Gastroesophageal sphincter (tissue), 4 donors: ENCODE results near the gene PLEKHG3. TPM values are rescaled to one million over a fixed set of nuclear protein-coding genes. Genes with fewer than 3 reads are reported as not detected.

ENCODE experiments used
- ATAC-seq: fragments of 150-250 bp; one replicate; pipeline ENCODE4 v1.9.1; 2016; ENCODE audit warnings: mild to moderate bottlenecking, moderate library complexity
- H3K27ac ChIP-seq, 4 donors: fragments of 200-600 bp; sonication (generic) in 3 of 4; 1 replicate in 3 of 4; 2 replicates in 1 of 4; pipeline ENCODE4 v1.5.1; 2016 to 2019
- H3K27me3 ChIP-seq: fragments of 200-600 bp; sonication (generic); one replicate; pipeline ENCODE4 v1.5.1; 2019
- H3K36me3 ChIP-seq, 2 donors: fragments of 200-600 bp; sonication (generic); one replicate each; pipeline ENCODE4 v1.5.1; 2019; ENCODE audit warnings: control low read depth in 1 of 2
- H3K4me1 ChIP-seq, 3 donors: fragments of 200-600 bp; sonication (generic); 1 replicate in 2 of 3; 2 replicates in 1 of 3; pipeline ENCODE4 v1.5.1; 2016 to 2019; ENCODE audit warnings: control low read depth in 2 of 3
- H3K4me3 ChIP-seq, 2 donors: fragments of 200-600 bp; sonication (generic); one replicate each; pipeline ENCODE4 v1.5.1; 2019; ENCODE audit warnings: mild to moderate bottlenecking in 1 of 2, moderate library complexity in 1 of 2
- H3K9me3 ChIP-seq, 3 donors: fragments of 200-600 bp; sonication (generic); one replicate each; pipeline ENCODE4 v1.5.1; 2017 to 2019; ENCODE audit warnings: control low read depth in 2 of 3
- EP300 ChIP-seq: sonication (generic); formaldehyde crosslinking; IDR thresholded peaks from one replicate; pipeline ENCODE4 v1.6.1; 2017; ENCODE audit warnings: antibody characterized with exemption, mild to moderate bottlenecking
- POLR2A ChIP-seq, 2 donors: fragments of 450-650 bp; IDR thresholded peaks; one replicate each; pipeline ENCODE4 v1.6.1; 2017; ENCODE audit warnings: antibody characterized with exemption in 2 of 2, mild to moderate bottlenecking in 2 of 2, moderate library complexity in 1 of 2
- POLR2AphosphoS5 ChIP-seq: sonication (generic); formaldehyde crosslinking; IDR thresholded peaks from one replicate; pipeline ENCODE4 v1.6.1; 2017; ENCODE audit warnings: antibody characterized with exemption
- WGBS, 2 donors: methylation state at CpG; one replicate each; pipeline ENCODE4 v1.1.5; 2018; ENCODE audit warnings: low coverage in 1 of 2; 5-methylcytosine and 5-hydroxymethylcytosine counted together
- total RNA-seq, 4 donors: library from RNA; depleted of rRNA; stranded (reverse); fragments of >200 nt; gene quantifications; one replicate each; pipeline ENCODE4 v1.1.0, GENCODE V29; 2016
- TF ChIP-seq, protein P1 (sequence below), 4 experiments: fragments of 200-600 bp in 2 of 4; fragments of 450-650 bp in 2 of 4; sonication (generic) in 1 of 4; IDR thresholded peaks; one replicate each; pipeline ENCODE4 v1.5.1; 2017 to 2019; ENCODE audit warnings: antibody characterized with exemption in 4 of 4, mild to moderate bottlenecking in 2 of 4, moderate library complexity in 2 of 4

Gene PLEKHG3
- total RNA-seq, 4 donors from 2014 or later: 44.2 to 79.4 (median 57.7) TPM

DNA sequence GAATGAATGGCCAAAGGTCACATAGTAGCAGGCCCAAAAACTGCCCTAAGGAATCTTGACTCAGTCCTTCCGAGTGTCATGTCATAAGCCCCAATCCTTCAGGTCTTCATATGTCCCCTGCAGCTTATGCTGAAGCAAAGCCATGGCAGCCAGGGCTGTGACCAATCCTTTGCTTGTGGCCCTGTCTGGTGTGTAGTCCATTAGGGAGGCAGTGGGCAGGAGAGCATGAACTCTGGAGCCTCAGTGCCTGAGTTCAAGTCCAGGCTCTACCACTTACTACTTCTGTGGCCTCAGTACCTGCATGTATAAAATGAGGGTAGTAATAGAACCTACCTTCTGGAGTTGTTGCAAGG, 20.3 kb downstream of the PLEKHG3 start:
- H3K9me3 ChIP-seq: no peaks in the 10 kb centered on the region
- WGBS, 2 donors: no CpG with 5 or more reads among the region's 1 CpG
- H3K4me3 ChIP-seq: no peak overlapping the region
- peaks cover 4 to 92% (median 33%) of the 10 kb centered on the region in 3 donors for H3K4me1 ChIP-seq
- H3K27ac ChIP-seq: peak overlapping the region in 1 of 4 donors; percentile 1
- no peak for ATAC-seq
- no peaks in the 10 kb centered on the region for H3K27me3 ChIP-seq
- TF ChIP-seq EP300: no peak
- TF ChIP-seq, protein P1, sequence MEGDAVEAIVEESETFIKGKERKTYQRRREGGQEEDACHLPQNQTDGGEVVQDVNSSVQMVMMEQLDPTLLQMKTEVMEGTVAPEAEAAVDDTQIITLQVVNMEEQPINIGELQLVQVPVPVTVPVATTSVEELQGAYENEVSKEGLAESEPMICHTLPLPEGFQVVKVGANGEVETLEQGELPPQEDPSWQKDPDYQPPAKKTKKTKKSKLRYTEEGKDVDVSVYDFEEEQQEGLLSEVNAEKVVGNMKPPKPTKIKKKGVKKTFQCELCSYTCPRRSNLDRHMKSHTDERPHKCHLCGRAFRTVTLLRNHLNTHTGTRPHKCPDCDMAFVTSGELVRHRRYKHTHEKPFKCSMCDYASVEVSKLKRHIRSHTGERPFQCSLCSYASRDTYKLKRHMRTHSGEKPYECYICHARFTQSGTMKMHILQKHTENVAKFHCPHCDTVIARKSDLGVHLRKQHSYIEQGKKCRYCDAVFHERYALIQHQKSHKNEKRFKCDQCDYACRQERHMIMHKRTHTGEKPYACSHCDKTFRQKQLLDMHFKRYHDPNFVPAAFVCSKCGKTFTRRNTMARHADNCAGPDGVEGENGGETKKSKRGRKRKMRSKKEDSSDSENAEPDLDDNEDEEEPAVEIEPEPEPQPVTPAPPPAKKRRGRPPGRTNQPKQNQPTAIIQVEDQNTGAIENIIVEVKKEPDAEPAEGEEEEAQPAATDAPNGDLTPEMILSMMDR (IDR thresholded peaks at IDR 0.05): no peak
- no peak for TF ChIP-seq POLR2AphosphoS5
- no peak for TF ChIP-seq POLR2A (IDR thresholded peaks at IDR 0.05)
- H3K36me3 ChIP-seq: peaks cover 0 to 23% of the 10 kb centered on the region in 2 donors

DNA sequence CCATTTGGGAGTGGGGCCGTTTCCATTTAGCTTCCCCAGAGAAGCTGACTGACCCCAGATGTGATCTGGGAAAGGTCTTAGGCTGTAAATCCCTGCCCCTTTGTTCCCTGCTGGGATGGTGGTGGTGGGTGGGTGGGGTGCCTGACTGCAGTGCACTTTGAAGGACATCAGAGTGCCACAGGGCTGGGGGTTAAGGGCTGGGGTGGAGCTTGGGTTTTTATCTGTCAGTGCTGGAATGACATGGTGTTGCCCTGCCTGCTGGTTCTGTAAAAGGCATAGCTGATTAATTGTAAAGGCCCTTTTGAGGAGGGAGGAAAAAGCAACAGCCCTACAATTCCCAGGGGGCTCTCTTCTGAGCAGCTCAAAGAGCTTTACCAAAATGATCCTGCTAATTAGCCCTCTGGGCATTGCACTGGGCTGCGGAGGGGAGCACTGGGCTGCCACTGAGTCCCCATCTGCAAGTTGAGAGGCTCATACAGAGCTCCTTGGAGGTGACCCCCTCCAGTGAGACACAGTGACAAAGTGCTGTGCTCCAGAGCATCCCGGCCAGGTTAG, 21.1 kb downstream of the PLEKHG3 start:
- no peaks in the 10 kb centered on the region for H3K9me3 ChIP-seq
- no peak overlapping the region for H3K27ac ChIP-seq
- peaks cover 0 to 91% (median 25%) of the 10 kb centered on the region in 3 donors for H3K4me1 ChIP-seq
- H3K4me3 ChIP-seq: no peak overlapping the region
- TF ChIP-seq, protein P1 (IDR thresholded peaks at IDR 0.05): no peak
- TF ChIP-seq POLR2AphosphoS5 (no peak), POLR2A (IDR thresholded peaks at IDR 0.05) (no peak), EP300 (no peak)
- peaks cover 0 to 31% of the 10 kb centered on the region in 2 donors for H3K36me3 ChIP-seq
- H3K27me3 ChIP-seq: no peaks in the 10 kb centered on the region
- 40 to 67% methylated on average over 1 to 2 of the region's 3 CpGs for WGBS, 2 donors
- ATAC-seq: no peak

DNA sequence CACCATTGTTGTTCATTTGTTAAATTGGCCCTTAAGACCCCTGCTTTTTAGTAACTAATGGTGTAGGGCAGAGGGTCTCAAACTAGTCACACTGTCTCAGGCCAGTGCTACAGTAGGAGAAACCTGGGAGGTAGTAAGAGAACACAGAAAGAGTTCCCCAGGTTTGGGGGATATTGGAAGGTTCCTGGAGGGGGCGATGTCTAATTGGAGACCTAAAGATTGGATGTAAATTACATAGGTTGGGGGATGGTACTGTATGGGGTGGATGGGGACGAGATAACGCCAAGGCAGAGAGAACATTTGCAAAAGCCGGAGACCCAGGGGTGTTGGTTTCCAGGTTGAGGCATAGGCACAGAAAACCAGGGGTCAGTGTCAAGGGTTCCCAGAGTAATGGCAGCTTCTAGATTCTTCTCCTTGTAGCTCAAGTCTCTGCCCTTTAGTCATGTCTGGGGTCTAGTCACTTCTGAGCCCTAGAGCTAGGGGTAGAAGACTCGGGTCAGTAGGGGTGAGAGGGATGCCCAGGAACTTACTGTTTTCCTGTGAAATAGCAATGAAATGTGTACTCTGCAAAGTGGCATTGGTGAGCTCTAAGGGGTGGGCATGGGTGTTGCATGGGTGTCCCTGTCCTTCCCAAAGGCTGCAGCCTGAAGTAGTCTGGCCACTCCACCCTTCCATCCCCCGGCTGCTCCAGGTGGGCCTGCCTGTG, 21.8 kb downstream of the PLEKHG3 start:
- 89 to 100% methylated on average over 2 to 6 of the region's 6 CpGs for WGBS, 2 donors
- Histone ChIP-seq H3K27me3 (no peaks in the 10 kb centered on the region), H3K27ac (peak overlapping the region in 1 of 4 donors; percentile 11), H3K4me3 (no peak overlapping the region), H3K36me3 (peaks cover 0 to 38% of the 10 kb centered on the region in 2 donors), H3K4me1 (peaks cover 0 to 84% (median 18%) of the 10 kb centered on the region in 3 donors), H3K9me3 (no peaks in the 10 kb centered on the region)
- no peak for TF ChIP-seq EP300
- ATAC-seq: no peak

DNA sequence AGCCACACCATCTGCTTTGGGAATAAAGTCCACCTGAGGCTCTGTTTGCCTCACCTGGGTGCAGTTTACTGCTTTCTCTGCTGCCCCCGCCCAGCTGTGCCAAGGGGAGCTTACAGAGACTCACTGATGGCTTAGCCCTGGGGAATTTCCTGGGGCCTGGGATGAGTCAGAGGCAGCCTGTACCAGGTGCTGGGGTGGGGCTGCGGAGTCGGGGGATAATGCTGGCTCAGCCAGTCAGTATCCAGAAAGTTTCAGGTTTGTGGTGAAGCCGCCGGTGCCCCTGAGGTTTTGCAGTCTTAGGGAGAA, 22.3 kb downstream of the PLEKHG3 start:
- no peak for ATAC-seq
- Histone ChIP-seq H3K4me3 (no peak overlapping the region), H3K9me3 (no peaks in the 10 kb centered on the region), H3K27me3 (no peaks in the 10 kb centered on the region), H3K36me3 (peaks cover 0 to 43% of the 10 kb centered on the region in 2 donors), H3K27ac (peak overlapping the region in 1 of 4 donors; percentile 11), H3K4me1 (peaks cover 0 to 79% (median 13%) of the 10 kb centered on the region in 3 donors)
- TF ChIP-seq POLR2A (IDR thresholded peaks at IDR 0.05) (no peak), POLR2AphosphoS5 (no peak), EP300 (no peak)
- TF ChIP-seq, protein P1 (IDR thresholded peaks at IDR 0.05): no peak
- no CpG with 5 or more reads among the region's 5 CpGs for WGBS, 2 donors

DNA sequence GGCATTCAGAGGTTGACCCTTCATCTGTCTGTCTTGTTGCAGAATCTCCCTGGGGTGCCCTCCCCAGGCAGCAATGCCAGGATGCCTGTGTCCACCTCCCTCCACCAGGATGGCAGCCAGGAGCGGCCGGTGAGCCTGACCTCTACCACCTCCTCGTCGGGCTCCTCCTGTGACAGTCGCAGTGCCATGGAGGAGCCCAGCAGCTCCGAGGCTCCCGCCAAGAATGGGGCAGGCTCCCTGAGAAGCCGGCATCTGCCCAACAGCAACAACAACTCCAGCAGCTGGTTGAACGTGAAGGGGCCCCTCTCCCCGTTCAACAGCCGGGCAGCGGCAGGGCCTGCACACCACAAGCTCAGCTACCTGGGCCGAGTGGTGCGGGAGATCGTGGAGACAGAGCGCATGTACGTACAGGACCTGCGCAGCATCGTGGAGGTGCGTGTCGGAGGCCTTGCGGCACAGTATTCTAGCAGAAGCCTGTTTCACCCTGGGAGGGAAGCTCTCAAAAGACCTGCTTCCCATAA, 23.4 kb downstream of the PLEKHG3 start:
- H3K9me3 ChIP-seq: no peaks in the 10 kb centered on the region
- no peak overlapping the region for H3K27ac ChIP-seq
- H3K36me3 ChIP-seq: peaks cover 0 to 54% of the 10 kb centered on the region in 2 donors
- peaks cover 0 to 69% (median 4%) of the 10 kb centered on the region in 3 donors for H3K4me1 ChIP-seq
- no peak for ATAC-seq
- WGBS, 2 donors: 80% methylated on average over 1 of the region's 22 CpGs; no CpG with 5 or more reads in 1 of the 2 donors
- TF ChIP-seq POLR2A (IDR thresholded peaks at IDR 0.05) (no peak), EP300 (no peak), POLR2AphosphoS5 (no peak)
- TF ChIP-seq, protein P1 (IDR thresholded peaks at IDR 0.05): no peak
- H3K4me3 ChIP-seq: no peak overlapping the region
- H3K27me3 ChIP-seq: no peaks in the 10 kb centered on the region
